NB4 (cell line): ENCODE data around the gene CADPS2.

ENCODE experiments used
- DNase-seq: peaks from one replicate; pipeline ENCODE4 v3.0.0; 2010; ENCODE audit warnings: low read depth
- H3K4me3 ChIP-seq: one replicate; pipeline ENCODE4 v1.5.1; 2011; ENCODE audit warnings: mild to moderate bottlenecking, low read depth, low read length, moderate library complexity
- CTCF ChIP-seq: IDR thresholded peaks from one replicate; pipeline ENCODE4 v1.5.1; 2012; ENCODE audit warnings: low read depth, low read length
- MAX ChIP-seq: IDR thresholded peaks from 2 replicates; pipeline ENCODE4 v1.6.1; 2011; ENCODE audit warnings: low read depth, low read length
- MYC ChIP-seq: IDR thresholded peaks from 2 replicates; pipeline ENCODE4 v1.6.1; 2011; ENCODE audit warnings: low read depth, low read length
- POLR2A ChIP-seq: IDR thresholded peaks from 2 replicates; pipeline ENCODE4 v1.6.1; 2011; ENCODE audit warnings: mild to moderate bottlenecking; ENCODE audit not compliant: insufficient read length; ENCODE audit errors: extremely low read depth

CADPS2 gene

GRCh38 chr7:122518488-122518887 is 367.8 kb downstream of the CADPS2 start:
- TF ChIP-seq CTCF: no peak
- H3K4me3 ChIP-seq: no peak overlapping the region
- no peak for DNase-seq

GRCh38 chr7:122517576-122517975 is 368.7 kb downstream of the CADPS2 start:
- H3K4me3 ChIP-seq: no peak overlapping the region
- DNase-seq: no peak
- no peak for TF ChIP-seq POLR2A
- TF ChIP-seq MYC: no peak
- no peak for TF ChIP-seq CTCF
- no peak for TF ChIP-seq MAX

- no peak for DNase-seq
- no peak overlapping the region for H3K4me3 ChIP-seq
- TF ChIP-seq MYC (no peak), CTCF (no peak), MAX (no peak), POLR2A (no peak)
Observed at GRCh38 chr7:122515404-122515803, 370.9 kb downstream of the CADPS2 start.

- DNase-seq: no peak
- TF ChIP-seq MAX (no peak), MYC (no peak), CTCF (no peak), POLR2A (no peak)
- no peak overlapping the region for H3K4me3 ChIP-seq
Observed at GRCh38 chr7:122511268-122511667, 375.0 kb downstream of the CADPS2 start.

DNA sequence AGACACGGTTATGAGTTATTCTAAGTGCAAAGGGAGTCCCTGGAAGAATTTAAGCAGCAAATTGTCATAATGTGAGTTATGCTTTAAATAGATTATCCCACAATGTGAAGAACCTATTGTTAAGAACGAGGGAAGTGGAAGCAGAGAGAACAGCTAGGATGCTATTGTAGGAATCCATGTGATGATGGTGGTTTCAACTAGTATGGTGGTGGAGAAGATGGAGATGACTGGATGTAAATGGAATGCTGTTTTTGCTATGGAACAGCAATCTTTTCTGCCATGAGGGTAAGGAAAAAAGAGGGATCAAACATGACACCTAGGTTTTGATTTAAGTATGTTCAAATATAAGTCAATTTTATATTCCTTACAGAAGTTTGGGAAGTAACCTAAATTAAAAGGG is 378.7 kb downstream of the CADPS2 start:
- DNase-seq: no peak
- TF ChIP-seq POLR2A: no peak
- TF ChIP-seq MYC: no peak
- TF ChIP-seq CTCF: no peak
- no peak for TF ChIP-seq MAX
- H3K4me3 ChIP-seq: no peak overlapping the region

DNA sequence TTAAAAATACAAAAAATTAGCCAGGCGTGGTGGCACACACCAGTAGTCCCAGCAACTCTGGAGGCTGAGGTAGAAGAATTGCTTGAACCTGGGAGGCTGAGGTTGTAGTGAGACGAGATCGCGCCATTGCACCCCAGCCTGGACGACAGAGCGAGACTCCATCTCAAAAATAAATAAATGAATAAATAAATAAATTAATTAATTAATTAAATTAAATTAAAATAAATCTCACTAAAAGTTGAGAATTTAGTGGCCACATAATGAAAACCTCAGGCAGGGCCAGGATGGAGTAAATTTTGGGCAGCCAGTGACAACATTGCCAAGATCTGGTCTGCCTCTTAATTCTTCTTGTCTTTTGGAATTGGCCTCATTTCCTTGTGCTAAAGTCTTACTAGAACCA is 394.3 kb downstream of the CADPS2 start:
- TF ChIP-seq CTCF: no peak
- TF ChIP-seq MYC: no peak
- TF ChIP-seq MAX: no peak
- TF ChIP-seq POLR2A: no peak
- no peak for DNase-seq
- H3K4me3 ChIP-seq: no peak overlapping the region
